DND-41 (cell line): ENCODE data around the gene RHBDF2.

Experiments used
- ATAC-seq: fragments of 200-7000 bp; cut with Tn5 transposase; 3 replicates; pipeline ENCODE4 v1.9.1; 2021; ENCODE audit warnings: low read depth; ENCODE audit not compliant: insufficient read depth
- DNase-seq: peaks from one replicate; pipeline ENCODE4 v3.0.0-alpha.2; 2020
- H2AFZ ChIP-seq: 2 replicates; pipeline ENCODE4 v1.6.0; 2012; ENCODE audit warnings: low read depth, low read length
- H3K27ac ChIP-seq: 2 replicates; pipeline ENCODE4 v1.5.1; 2012; ENCODE audit warnings: low read length, inconsistent platforms
- H3K27me3 ChIP-seq: fragments of 200-600 bp; sonication (generic); 2 replicates; pipeline ENCODE4 v1.6.0; 2012; ENCODE audit warnings: low read length, mild to moderate bottlenecking, inconsistent platforms; ENCODE audit not compliant: insufficient read depth, poor library complexity
- H3K36me3 ChIP-seq: 2 replicates; pipeline ENCODE4 v1.5.1; 2012; ENCODE audit warnings: low read length, inconsistent platforms; ENCODE audit not compliant: insufficient read depth
- H3K4me1 ChIP-seq: 2 replicates; pipeline ENCODE4 v1.5.1; 2012; ENCODE audit warnings: mild to moderate bottlenecking, low read length; ENCODE audit not compliant: insufficient read depth
- H3K4me2 ChIP-seq: 2 replicates; pipeline ENCODE4 v1.6.0; 2012; ENCODE audit warnings: mild to moderate bottlenecking, moderate library complexity, low read length, inconsistent platforms; ENCODE audit not compliant: insufficient read depth
- H3K4me3 ChIP-seq, 2 experiments: fragments of 200-600 bp in 1 of 2; shearing (Covaris generic) in 1 of 2; 2 replicates each; pipeline ENCODE4 v1.5.1; 2012 to 2016; ENCODE audit warnings: inconsistent platforms in 2 of 2, low read length in 2 of 2, mild to moderate bottlenecking in 2 of 2, low read depth in 1 of 2, moderate library complexity in 1 of 2
- H3K79me2 ChIP-seq: 2 replicates; pipeline ENCODE4 v1.6.0; 2012; ENCODE audit warnings: low read length, inconsistent platforms; ENCODE audit not compliant: insufficient read depth
- H3K9ac ChIP-seq: 2 replicates; pipeline ENCODE4 v1.6.0; 2012; ENCODE audit warnings: low read depth, mild to moderate bottlenecking, inconsistent platforms, low read length, moderate library complexity
- H3K9me3 ChIP-seq: 2 replicates; pipeline ENCODE4 v1.5.1; 2012; ENCODE audit warnings: low read length, moderate library complexity, mild to moderate bottlenecking, inconsistent platforms; ENCODE audit not compliant: insufficient read depth, severe bottlenecking
- H4K20me1 ChIP-seq: 2 replicates; pipeline ENCODE4 v1.6.0; 2012; ENCODE audit warnings: low read length; ENCODE audit not compliant: insufficient read depth
- EZH2 ChIP-seq: IDR thresholded peaks from 3 replicates; pipeline ENCODE4 v1.6.1; 2012; ENCODE audit warnings: borderline replicate concordance, low read depth, mild to moderate bottlenecking, moderate library complexity, low read length, inconsistent platforms; ENCODE audit not compliant: severe bottlenecking
- TF ChIP-seq, protein P1 (sequence below): IDR thresholded peaks from 2 replicates; pipeline ENCODE4 v1.5.1; 2012; ENCODE audit warnings: borderline replicate concordance, low read length, moderate library complexity, mild to moderate bottlenecking; ENCODE audit not compliant: poor library complexity, severe bottlenecking; ENCODE audit errors: extremely low read depth

The RHBDF2 gene

DNA sequence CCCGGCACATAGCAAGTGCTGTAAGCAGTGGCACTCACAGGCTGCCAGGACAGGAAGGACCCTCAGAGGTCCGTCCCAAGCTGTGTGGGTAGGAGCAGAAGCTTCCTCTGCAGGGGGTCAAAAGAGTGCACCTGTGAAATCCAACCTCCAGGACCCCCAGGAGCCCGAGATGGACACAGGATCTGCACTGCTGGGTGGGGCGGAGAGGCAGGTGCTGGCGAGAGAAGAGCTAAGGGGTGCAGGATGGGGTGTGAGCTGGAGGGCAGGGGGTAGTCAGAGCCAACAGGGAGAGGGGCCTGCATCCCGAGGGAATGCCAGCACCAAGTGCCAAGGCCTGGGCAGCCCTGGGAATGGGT lies 34.5 kb downstream of the RHBDF2 start:
- Histone ChIP-seq H3K27me3 (peaks cover 8% of the 10 kb centered on the region), H3K4me1 (no peaks in the 10 kb centered on the region), H3K4me2 (no peak overlapping the region), H3K27ac (no peak overlapping the region), H4K20me1 (no peaks in the 10 kb centered on the region; the same call in 1 of the 2 replicates), H3K9ac (no peak overlapping the region), H2AFZ (no peak overlapping the region), H3K4me3 (no peak overlapping the region), H3K9me3 (no peaks in the 10 kb centered on the region), H3K79me2 (no peaks in the 10 kb centered on the region), H3K36me3 (no peaks in the 10 kb centered on the region)
- DNase-seq, result no peak
- ATAC-seq, result no peak
- TF ChIP-seq, protein P1, sequence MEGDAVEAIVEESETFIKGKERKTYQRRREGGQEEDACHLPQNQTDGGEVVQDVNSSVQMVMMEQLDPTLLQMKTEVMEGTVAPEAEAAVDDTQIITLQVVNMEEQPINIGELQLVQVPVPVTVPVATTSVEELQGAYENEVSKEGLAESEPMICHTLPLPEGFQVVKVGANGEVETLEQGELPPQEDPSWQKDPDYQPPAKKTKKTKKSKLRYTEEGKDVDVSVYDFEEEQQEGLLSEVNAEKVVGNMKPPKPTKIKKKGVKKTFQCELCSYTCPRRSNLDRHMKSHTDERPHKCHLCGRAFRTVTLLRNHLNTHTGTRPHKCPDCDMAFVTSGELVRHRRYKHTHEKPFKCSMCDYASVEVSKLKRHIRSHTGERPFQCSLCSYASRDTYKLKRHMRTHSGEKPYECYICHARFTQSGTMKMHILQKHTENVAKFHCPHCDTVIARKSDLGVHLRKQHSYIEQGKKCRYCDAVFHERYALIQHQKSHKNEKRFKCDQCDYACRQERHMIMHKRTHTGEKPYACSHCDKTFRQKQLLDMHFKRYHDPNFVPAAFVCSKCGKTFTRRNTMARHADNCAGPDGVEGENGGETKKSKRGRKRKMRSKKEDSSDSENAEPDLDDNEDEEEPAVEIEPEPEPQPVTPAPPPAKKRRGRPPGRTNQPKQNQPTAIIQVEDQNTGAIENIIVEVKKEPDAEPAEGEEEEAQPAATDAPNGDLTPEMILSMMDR, result no peak
- TF ChIP-seq EZH2, result no peak

DNA sequence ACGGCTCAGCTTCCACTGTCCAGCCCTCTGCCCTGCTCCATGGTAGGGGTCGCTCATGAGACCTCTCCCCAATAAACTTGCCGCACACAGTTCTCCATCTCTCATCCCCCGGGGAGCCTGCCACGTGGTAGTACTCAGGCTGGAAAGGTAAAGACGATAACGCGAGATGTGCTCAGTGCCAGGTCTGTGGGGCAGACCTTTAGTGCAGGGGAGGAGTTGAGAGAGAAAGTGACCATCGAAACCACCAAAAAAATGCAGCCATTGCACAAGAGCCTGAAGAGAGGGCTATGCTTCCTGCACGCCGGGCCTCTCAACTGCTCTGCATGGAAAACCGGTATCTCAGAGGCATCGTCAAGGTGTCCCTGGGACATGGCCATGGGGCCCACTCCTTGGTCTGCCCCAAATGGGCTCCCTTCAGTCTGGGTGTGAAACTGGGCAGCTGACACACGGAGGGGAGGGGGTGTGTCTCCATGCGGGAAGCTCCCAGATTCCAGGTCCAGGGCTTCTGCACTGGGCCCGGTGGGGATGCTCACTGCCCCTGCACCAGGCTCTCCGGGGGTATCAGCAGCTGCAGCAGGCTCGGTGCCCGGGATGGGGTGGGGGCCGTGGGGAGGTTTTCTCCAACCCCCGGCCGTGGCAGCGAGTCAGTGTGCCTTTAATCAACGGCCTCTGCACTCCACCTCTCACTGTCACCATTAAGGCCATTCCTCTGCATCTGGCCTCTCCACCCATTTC lies 38.5 kb downstream of the RHBDF2 start:
- Histone ChIP-seq H3K9me3 (no peaks in the 10 kb centered on the region), H3K36me3 (no peaks in the 10 kb centered on the region), H3K4me2 (no peak overlapping the region), H3K79me2 (no peaks in the 10 kb centered on the region), H3K27ac (no peak overlapping the region), H3K27me3 (peaks cover 9% of the 10 kb centered on the region), H4K20me1 (no peaks in the 10 kb centered on the region; the same call in 1 of the 2 replicates), H3K4me1 (no peaks in the 10 kb centered on the region), H3K4me3 (no peak overlapping the region), H2AFZ (no peak overlapping the region), H3K9ac (no peak overlapping the region)
- DNase-seq (no peak), ATAC-seq (no peak)
- TF ChIP-seq EZH2, result no peak
- TF ChIP-seq, protein P1, result no peak

DNA sequence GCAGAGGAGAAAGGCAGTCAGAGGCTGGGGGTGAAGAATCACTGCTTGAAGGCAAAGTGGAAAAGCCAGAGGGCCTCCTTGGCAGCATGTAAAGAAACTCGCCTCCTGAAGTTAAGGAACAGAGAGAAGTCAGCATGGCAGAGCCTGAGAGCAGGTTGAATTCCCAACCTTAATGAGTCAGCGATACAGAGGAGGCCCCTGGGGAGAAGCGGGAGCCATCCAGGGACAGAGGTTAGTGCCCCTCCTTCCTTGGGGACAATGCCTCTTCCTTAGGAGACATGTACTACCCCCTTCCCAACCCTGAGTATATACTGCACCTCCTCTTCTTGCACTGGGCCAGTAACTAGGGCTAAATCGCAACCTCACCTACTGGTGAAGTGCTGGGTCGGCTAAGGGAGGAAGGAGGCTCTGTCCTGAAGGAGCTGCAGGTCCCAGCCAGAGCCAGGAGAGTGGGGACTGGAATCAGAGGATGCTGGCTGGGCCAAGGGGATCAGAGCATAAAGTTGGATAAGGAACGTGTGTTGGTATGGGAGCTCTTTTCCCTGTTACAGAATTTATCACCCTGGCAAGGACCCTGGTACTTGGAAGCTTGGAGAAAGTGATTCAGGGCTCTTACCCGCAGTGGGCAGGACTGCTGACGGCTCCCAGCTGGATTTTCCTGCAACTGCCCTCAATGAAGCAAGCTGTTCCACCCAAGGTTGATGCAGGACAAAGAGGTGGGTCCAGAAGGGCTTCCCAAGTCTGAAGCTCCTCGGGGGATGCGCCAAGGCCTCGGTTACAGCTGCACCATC lies 39.3 kb downstream of the RHBDF2 start:
- Histone ChIP-seq H3K4me1 (no peaks in the 10 kb centered on the region), H3K27me3 (peaks cover 9% of the 10 kb centered on the region), H3K79me2 (no peaks in the 10 kb centered on the region), H2AFZ (no peak overlapping the region), H3K9me3 (no peaks in the 10 kb centered on the region), H3K36me3 (no peaks in the 10 kb centered on the region), H3K4me3 (no peak overlapping the region), H3K27ac (no peak overlapping the region), H3K4me2 (no peak overlapping the region), H4K20me1 (no peaks in the 10 kb centered on the region; the same call in 1 of the 2 replicates), H3K9ac (no peak overlapping the region)
- ATAC-seq (no peak), DNase-seq (no peak)
- no peak for TF ChIP-seq EZH2
- TF ChIP-seq, protein P1, result no peak
